K562 (cell line): ENCODE measurements around the gene PINK1. TPM values are rescaled to one million over a fixed set of nuclear protein-coding genes. Genes with fewer than 3 reads are reported as not detected.

Source experiments
- BRD4 ChIP-seq: fragments of 200-600 bp; sonication (generic); IDR thresholded peaks from 2 replicates; pipeline ENCODE4 v1.6.1; 2017; ENCODE audit warnings: inconsistent platforms
- C11orf30 ChIP-seq: fragments of 450-650 bp; IDR thresholded peaks from 2 replicates; pipeline ENCODE4 v1.6.1; 2016; ENCODE audit warnings: low read depth, mild to moderate bottlenecking
- FIP1L1 ChIP-seq: fragments of 200-400 bp; formaldehyde crosslinking; IDR thresholded peaks from 2 replicates; pipeline ENCODE4 v1.6.1; 2018; ENCODE audit warnings: mild to moderate bottlenecking, low read depth, low read length; ENCODE audit not compliant: poor library complexity, severe bottlenecking
- MAFF ChIP-seq: IDR thresholded peaks from 2 replicates; pipeline ENCODE4 v1.6.1; 2012; ENCODE audit warnings: low read length, improper control_type of control experiment
- MCM7 ChIP-seq, 2 experiments: fragments of 450-650 bp; IDR thresholded peaks; 2 replicates each; pipeline ENCODE4 v1.6.1; 2016 to 2018
- SIN3A ChIP-seq, 2 experiments: fragments of 150-350 bp in 1 of 2; IDR thresholded peaks; 2 replicates each; pipeline ENCODE4 v1.6.1; 2011 to 2016; ENCODE audit warnings: borderline replicate concordance in 2 of 2, low read depth in 2 of 2, low read length in 2 of 2, mild to moderate bottlenecking in 2 of 2, moderate library complexity in 2 of 2; ENCODE audit not compliant: control insufficient read depth in 1 of 2
- SNIP1 ChIP-seq: fragments of 450-650 bp; IDR thresholded peaks from 2 replicates; pipeline ENCODE4 v1.7.1; 2017; ENCODE audit warnings: low read depth, mild to moderate bottlenecking
- TEAD4 ChIP-seq, 2 experiments: sonication (generic) in 1 of 2; formaldehyde crosslinking in 1 of 2; IDR thresholded peaks; 2 replicates each; pipeline versions ENCODE4 v1.6.1 to v1.8.0; 2012 to 2022; ENCODE audit warnings: borderline replicate concordance in 1 of 2, inconsistent platforms in 1 of 2, low read length in 1 of 2, mild to moderate bottlenecking in 1 of 2, missing genetic modification reagents in 1 of 2
- ZNF316 ChIP-seq: fragments of 450-650 bp; IDR thresholded peaks from 2 replicates; pipeline ENCODE4 v1.6.1; 2016
- polyA plus RNA-seq, 8 experiments: library from polyadenylated mRNA; depleted of rRNA in 4 of 8; stranded (reverse) in 5 of 8; unstranded in 3 of 8; fragments of >200 nt; fragmentation: Nextera tagmentation in 2 of 8; fragmentation: Illumina TruSeq in 1 of 8; extraction: Ambion mirVana in 2 of 8; extraction: Trizol in 1 of 8; gene quantifications; 2 replicates each; pipeline versions ENCODE4 v1.2.1 to v1.2.3, GENCODE V29; 2011 to 2014; ENCODE audit warnings: inconsistent platforms in 1 of 8, missing spikeins in 1 of 8
- total RNA-seq, 7 experiments: library from RNA; depleted of rRNA in 6 of 7; stranded (reverse); fragments of >200 nt in 6 of 7; fragmentation: Illumina TruSeq in 2 of 7; extraction: Trizol in 2 of 7; gene quantifications; 2 replicates each; pipeline versions ENCODE4 v1.2.1 to v1.2.3, GENCODE V29; 2011 to 2021; ENCODE audit warnings: low replicate concordance in 1 of 7
- TF ChIP-seq, protein P1 (sequence below), 2 experiments: fragments of 450-650 bp; conservative IDR thresholded peaks; 2 replicates each; pipeline ENCODE4 v1.6.1; 2017; ENCODE audit warnings: mild to moderate bottlenecking in 2 of 2, moderate library complexity in 2 of 2
- TF ChIP-seq, protein P2 (sequence below): sonication (generic); formaldehyde crosslinking; IDR thresholded peaks from 2 replicates; pipeline ENCODE4 v1.8.1; 2023; ENCODE audit warnings: mild to moderate bottlenecking, missing genetic modification reagents

Gene PINK1
- total and polyA plus RNA-seq, 9 of the 15 experiments (the other 6 are each of a cell fraction or from before 2014, with no cell fraction given): 1.5 to 11.3 (median 6.8) TPM

DNA sequence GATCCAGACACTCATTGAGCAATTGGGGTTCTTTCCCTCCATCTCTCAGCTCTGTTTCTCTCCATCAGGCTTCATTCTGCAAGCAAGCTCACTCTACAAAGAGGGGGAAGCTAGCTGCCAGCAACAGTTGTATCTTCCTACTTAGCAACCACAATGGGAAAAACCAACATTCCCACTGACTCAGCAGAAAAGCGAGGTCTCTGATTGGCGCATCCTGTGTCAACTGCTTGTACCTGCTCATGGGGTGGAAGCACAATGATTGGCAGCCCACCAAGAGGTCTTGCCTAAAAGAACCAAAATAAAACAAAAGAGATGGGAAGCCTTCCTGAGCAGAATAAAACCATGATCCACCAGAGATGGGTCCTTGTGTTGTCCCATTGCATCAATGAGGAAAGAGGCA lies 48.4 kb upstream of the PINK1 start (continued):
- peak; percentile 92 for TF ChIP-seq MAFF
- no peak for TF ChIP-seq MCM7 (IDR thresholded peaks at IDR 0.05)
- TF ChIP-seq, protein P1, sequence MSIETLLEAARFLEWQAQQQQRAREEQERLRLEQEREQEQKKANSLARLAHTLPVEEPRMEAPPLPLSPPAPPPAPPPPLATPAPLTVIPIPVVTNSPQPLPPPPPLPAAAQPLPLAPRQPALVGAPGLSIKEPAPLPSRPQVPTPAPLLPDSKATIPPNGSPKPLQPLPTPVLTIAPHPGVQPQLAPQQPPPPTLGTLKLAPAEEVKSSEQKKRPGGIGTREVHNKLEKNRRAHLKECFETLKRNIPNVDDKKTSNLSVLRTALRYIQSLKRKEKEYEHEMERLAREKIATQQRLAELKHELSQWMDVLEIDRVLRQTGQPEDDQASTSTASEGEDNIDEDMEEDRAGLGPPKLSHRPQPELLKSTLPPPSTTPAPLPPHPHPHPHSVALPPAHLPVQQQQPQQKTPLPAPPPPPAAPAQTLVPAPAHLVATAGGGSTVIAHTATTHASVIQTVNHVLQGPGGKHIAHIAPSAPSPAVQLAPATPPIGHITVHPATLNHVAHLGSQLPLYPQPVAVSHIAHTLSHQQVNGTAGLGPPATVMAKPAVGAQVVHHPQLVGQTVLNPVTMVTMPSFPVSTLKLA (conservative IDR thresholded peaks at IDR 0.05): no peak
- peak; percentile 95 for TF ChIP-seq C11orf30
- TF ChIP-seq, protein P2, sequence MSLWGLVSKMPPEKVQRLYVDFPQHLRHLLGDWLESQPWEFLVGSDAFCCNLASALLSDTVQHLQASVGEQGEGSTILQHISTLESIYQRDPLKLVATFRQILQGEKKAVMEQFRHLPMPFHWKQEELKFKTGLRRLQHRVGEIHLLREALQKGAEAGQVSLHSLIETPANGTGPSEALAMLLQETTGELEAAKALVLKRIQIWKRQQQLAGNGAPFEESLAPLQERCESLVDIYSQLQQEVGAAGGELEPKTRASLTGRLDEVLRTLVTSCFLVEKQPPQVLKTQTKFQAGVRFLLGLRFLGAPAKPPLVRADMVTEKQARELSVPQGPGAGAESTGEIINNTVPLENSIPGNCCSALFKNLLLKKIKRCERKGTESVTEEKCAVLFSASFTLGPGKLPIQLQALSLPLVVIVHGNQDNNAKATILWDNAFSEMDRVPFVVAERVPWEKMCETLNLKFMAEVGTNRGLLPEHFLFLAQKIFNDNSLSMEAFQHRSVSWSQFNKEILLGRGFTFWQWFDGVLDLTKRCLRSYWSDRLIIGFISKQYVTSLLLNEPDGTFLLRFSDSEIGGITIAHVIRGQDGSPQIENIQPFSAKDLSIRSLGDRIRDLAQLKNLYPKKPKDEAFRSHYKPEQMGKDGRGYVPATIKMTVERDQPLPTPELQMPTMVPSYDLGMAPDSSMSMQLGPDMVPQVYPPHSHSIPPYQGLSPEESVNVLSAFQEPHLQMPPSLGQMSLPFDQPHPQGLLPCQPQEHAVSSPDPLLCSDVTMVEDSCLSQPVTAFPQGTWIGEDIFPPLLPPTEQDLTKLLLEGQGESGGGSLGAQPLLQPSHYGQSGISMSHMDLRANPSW: no peak
- TF ChIP-seq SIN3A (IDR thresholded peaks at IDR 0.05; ENCODE audit: borderline replicate concordance in 2 of 2, control insufficient read depth in 1 of 2, low read depth in 2 of 2, low read length in 2 of 2): no peak
- no peak for TF ChIP-seq SNIP1
- no peak for TF ChIP-seq BRD4
- peak; percentile 96 for TF ChIP-seq ZNF316
- no peak for TF ChIP-seq TEAD4 (IDR thresholded peaks at IDR 0.05; ENCODE audit: low read length)
- no peak for TF ChIP-seq TEAD4 (CRISPR knock-in tag; IDR thresholded peaks at IDR 0.05; ENCODE audit: borderline replicate concordance)
- TF ChIP-seq FIP1L1: no peak
